Fibroblast of the aortic adventitia (primary cell): ENCODE measurements around the gene NSMCE4A. TPM values are rescaled to one million over a fixed set of nuclear protein-coding genes. Genes with fewer than 3 reads are reported as not detected.

Experiments used
- DNase-seq: peaks from one replicate; pipeline ENCODE4 v3.0.0-alpha.2; 2010; ENCODE audit warnings: low read depth
- H3K4me3 ChIP-seq: 2 replicates; pipeline ENCODE4 v1.5.1; 2011; ENCODE audit warnings: low read depth, mild to moderate bottlenecking, control low read depth, low read length, moderate library complexity
- CTCF ChIP-seq: IDR thresholded peaks from 2 replicates; pipeline ENCODE4 v1.5.1; 2011; ENCODE audit warnings: mild to moderate bottlenecking, low read length, control low read depth, inconsistent platforms; ENCODE audit not compliant: insufficient read depth
- total RNA-seq: library from RNA; depleted of rRNA; stranded (reverse); fragments of >200 nt; gene quantifications from 2 replicates; pipeline ENCODE4 v1.2.3, GENCODE V29; 2012; ENCODE audit warnings: low replicate concordance

NSMCE4A gene
- total RNA-seq, 1 donor = 39.3 TPM

GRCh38 chr10:121990015-121990677, 15.1 kb upstream of the NSMCE4A start:
- peak; percentile 2 for TF ChIP-seq CTCF
- H3K4me3 ChIP-seq = no peak overlapping the region
- DNase-seq = no peak

- no peak within 1 kb of the TSS for H3K4me3 ChIP-seq
- DNase-seq = no peak
- TF ChIP-seq CTCF = no peak
These were observed 13.6 kb upstream of the NSMCE4A start, which contains the start of gene TACC2 for GRCh38 chr10:121988361-121989324. TACC2 (plus strand) TSS chr10:121989163; CDS start chr10:122021982, 32,819 bp downstream.

- no peak overlapping the region for H3K4me3 ChIP-seq
- TF ChIP-seq CTCF = no peak
- DNase-seq = no peak
These were observed 9.4 kb upstream of the NSMCE4A start for GRCh38 chr10:121984463-121984862.

GRCh38 chr10:121983852-121984251, 8.8 kb upstream of the NSMCE4A start:
- no peak for TF ChIP-seq CTCF
- no peak overlapping the region for H3K4me3 ChIP-seq
- no peak for DNase-seq

GRCh38 chr10:121981346-121981745, 6.3 kb upstream of the NSMCE4A start:
- no peak for TF ChIP-seq CTCF
- DNase-seq = no peak

GRCh38 chr10:121978511-121978910, 3.5 kb upstream of the NSMCE4A start:
- no peak for TF ChIP-seq CTCF
- H3K4me3 ChIP-seq = no peak overlapping the region
- no peak for DNase-seq

More at GRCh38 chr10:121981346-121981745, 6.3 kb upstream of the NSMCE4A start:
- no peak overlapping the region for H3K4me3 ChIP-seq
